IMR-90 (cell line): ENCODE results near the gene SLC35C1. TPM values are rescaled to one million over a fixed set of nuclear protein-coding genes. Genes with fewer than 3 reads are reported as not detected.

Experiments used
- ATAC-seq: fragments of 200-7000 bp; cut with Tn5 transposase; 2 replicates; pipeline ENCODE4 v1.9.1; 2020; ENCODE audit warnings: low read depth, mild to moderate bottlenecking, moderate library complexity
- BruUV-seq: library from RNA; stranded (reverse); fragments of 400-500 nt; replicated peaks from 2 replicates; lab custom pipeline; 2021; lab: Mats Ljungman, UMichigan
- CTCF ChIA-PET: fragments of 300-600 bp; formaldehyde crosslinking; extraction: SDS; loops from one replicate; lab custom pipeline; 2021; ENCODE audit warnings: antibody characterized with exemption; lab: Yijun Ruan, JAX
- POLR2A ChIA-PET: fragments of 300-600 bp; sonication (Branson Sonifier 250); formaldehyde crosslinking; loops from one replicate; lab custom pipeline; 2022; ENCODE audit warnings: antibody characterized with exemption; ENCODE audit not compliant: unreplicated experiment; lab: Charles Lee
- DNase-seq: peaks from one replicate; pipeline ENCODE4 v3.0.0; 2013
- H2AFZ ChIP-seq: replicated peaks from 2 replicates; pipeline ENCODE3; 2013; ENCODE audit warnings: low read length, mild to moderate bottlenecking; ENCODE audit not compliant: poor library complexity
- H2AK5ac ChIP-seq: 2 replicates; pipeline ENCODE4 v1.6.1; 2013; ENCODE audit warnings: low read depth, low read length, inconsistent platforms
- H2AK9ac ChIP-seq: replicated peaks from 2 replicates; pipeline ENCODE3; 2013; ENCODE audit warnings: mild to moderate bottlenecking, low read depth, low read length, moderate library complexity; ENCODE audit not compliant: poor library complexity
- H2BK120ac ChIP-seq: 2 replicates; pipeline ENCODE4 v1.6.1; 2013; ENCODE audit warnings: low read depth, low read length, inconsistent platforms
- H2BK15ac ChIP-seq: 3 replicates; pipeline ENCODE4 v1.6.1; 2013; ENCODE audit warnings: low read depth, low read length, inconsistent platforms
- H2BK20ac ChIP-seq: 2 replicates; pipeline ENCODE4 v1.6.1; 2013; ENCODE audit warnings: low read depth, mild to moderate bottlenecking, inconsistent platforms, low read length, moderate library complexity
- H2BK5ac ChIP-seq: 2 replicates; pipeline ENCODE4 v1.6.1; 2013; ENCODE audit warnings: mild to moderate bottlenecking, low read depth, low read length, inconsistent platforms; ENCODE audit not compliant: poor library complexity, severe bottlenecking
- H3K14ac ChIP-seq: replicated peaks from 2 replicates; pipeline ENCODE4 v1.6.1; 2013; ENCODE audit warnings: low read depth, low read length, inconsistent platforms
- H3K18ac ChIP-seq: 2 replicates; pipeline ENCODE4 v1.6.1; 2013; ENCODE audit warnings: low read depth, low read length, control low read depth
- H3K23ac ChIP-seq: 2 replicates; pipeline ENCODE4 v1.6.1; 2013; ENCODE audit warnings: low read depth, low read length, inconsistent platforms
- H3K27ac ChIP-seq: 2 replicates; pipeline ENCODE4 v1.5.1; 2013; ENCODE audit warnings: mild to moderate bottlenecking, control low read depth, low read length; ENCODE audit not compliant: insufficient read depth
- H3K27me3 ChIP-seq: 2 replicates; pipeline ENCODE4 v1.6.1; 2013; ENCODE audit warnings: low read length; ENCODE audit not compliant: control insufficient read depth, insufficient read depth
- H3K36me3 ChIP-seq: 2 replicates; pipeline ENCODE4 v1.6.1; 2013; ENCODE audit warnings: low read length, mixed read lengths; ENCODE audit not compliant: control insufficient read depth, insufficient read depth
- H3K4ac ChIP-seq: 2 replicates; pipeline ENCODE4 v1.6.1; 2013; ENCODE audit warnings: low read depth, low read length, inconsistent platforms
- H3K4me1 ChIP-seq: 2 replicates; pipeline ENCODE4 v1.6.1; 2013; ENCODE audit warnings: low read length, mixed read lengths; ENCODE audit not compliant: control insufficient read depth, insufficient read depth
- H3K4me2 ChIP-seq: 2 replicates; pipeline ENCODE4 v1.6.1; 2013; ENCODE audit warnings: low read depth, mild to moderate bottlenecking, control low read depth, low read length, moderate library complexity
- H3K4me3 ChIP-seq: 2 replicates; pipeline ENCODE4 v1.5.1; 2013; ENCODE audit warnings: low read depth, mild to moderate bottlenecking, control low read depth, low read length, moderate library complexity; ENCODE audit not compliant: insufficient read depth
- H3K56ac ChIP-seq: 2 replicates; pipeline ENCODE4 v1.6.1; 2013; ENCODE audit warnings: low read length, inconsistent platforms; ENCODE audit not compliant: insufficient read depth; ENCODE audit errors: extremely low read depth
- H3K79me1 ChIP-seq, 2 experiments: 2 replicates each; pipeline ENCODE4 v1.6.1; 2013; ENCODE audit warnings: low read length in 2 of 2, inconsistent platforms in 1 of 2, low read depth in 1 of 2
- H3K9ac ChIP-seq: 2 replicates; pipeline ENCODE4 v1.6.1; 2013; ENCODE audit warnings: low read depth, low read length, control low read depth
- H3K9me1 ChIP-seq: 2 replicates; pipeline ENCODE4 v1.6.1; 2013; ENCODE audit warnings: low read length, inconsistent platforms; ENCODE audit not compliant: insufficient read depth
- H3K9me3 ChIP-seq: 2 replicates; pipeline ENCODE4 v1.6.1; 2013; ENCODE audit warnings: low read length; ENCODE audit not compliant: control insufficient read depth, insufficient read depth
- H4K20me1 ChIP-seq: 2 replicates; pipeline ENCODE4 v1.6.1; 2013; ENCODE audit warnings: low read length, inconsistent platforms; ENCODE audit not compliant: insufficient read depth
- H4K5ac ChIP-seq: 2 replicates; pipeline ENCODE4 v1.6.1; 2013; ENCODE audit warnings: mild to moderate bottlenecking, low read depth, low read length, control low read depth
- H4K8ac ChIP-seq, 2 experiments: 2 replicates each; pipeline ENCODE4 v1.6.1; 2013; ENCODE audit warnings: low read depth in 2 of 2, low read length in 2 of 2, control low read depth in 1 of 2, inconsistent platforms in 1 of 2
- H4K91ac ChIP-seq: 2 replicates; pipeline ENCODE4 v1.6.1; 2013; ENCODE audit warnings: low read depth, low read length, inconsistent platforms; ENCODE audit not compliant: insufficient read depth
- BHLHE40 ChIP-seq: fragments of 150-350 bp; IDR thresholded peaks from 2 replicates; pipeline ENCODE4 v1.6.1; 2016; ENCODE audit warnings: mild to moderate bottlenecking, low read depth, low read length
- CEBPB ChIP-seq: IDR thresholded peaks from 2 replicates; pipeline ENCODE4 v1.6.1; 2012; ENCODE audit warnings: low read depth, low read length, improper control_type of control experiment
- CHD1 ChIP-seq: IDR thresholded peaks from 2 replicates; pipeline ENCODE4 v1.6.1; 2012; ENCODE audit warnings: low read depth, low read length, improper control_type of control experiment
- MAFK ChIP-seq: IDR thresholded peaks from 2 replicates; pipeline ENCODE4 v1.6.1; 2012; ENCODE audit warnings: low read depth, low read length, improper control_type of control experiment
- MAZ ChIP-seq: IDR thresholded peaks from 2 replicates; pipeline ENCODE4 v1.6.1; 2012; ENCODE audit warnings: low read depth, mild to moderate bottlenecking, low read length, improper control_type of control experiment, moderate library complexity, borderline replicate concordance
- NFE2L2 ChIP-seq: fragments of 150-350 bp; IDR thresholded peaks from 2 replicates; pipeline ENCODE4 v1.6.1; 2016; ENCODE audit warnings: low read depth, mild to moderate bottlenecking, low read length
- RAD21 ChIP-seq: IDR thresholded peaks from 2 replicates; pipeline ENCODE4 v1.6.1; 2012; ENCODE audit warnings: low read length, improper control_type of control experiment
- RCOR1 ChIP-seq: IDR thresholded peaks from 2 replicates; pipeline ENCODE4 v1.6.1; 2012; ENCODE audit warnings: mild to moderate bottlenecking, low read length, improper control_type of control experiment; ENCODE audit not compliant: insufficient replicate concordance
- RFX5 ChIP-seq: IDR thresholded peaks from 2 replicates; pipeline ENCODE4 v1.8.0; 2012; ENCODE audit warnings: low read depth, mild to moderate bottlenecking, low read length, moderate library complexity
- SMC3 ChIP-seq: fragments of 150-350 bp; IDR thresholded peaks from 2 replicates; pipeline ENCODE4 v1.6.1; 2016; ENCODE audit warnings: low read depth, mild to moderate bottlenecking, antibody characterized with exemption, low read length, moderate library complexity
- WGBS, 2 experiments: methylation state at CpG; one replicate each; pipeline versions ENCODE4 v1.1.5 to v1.1.7; 2013; ENCODE audit warnings: missing lambda C conversion rate in 2 of 2; ENCODE audit not compliant: insufficient read length in 1 of 2; ENCODE audit errors: extremely low coverage in 2 of 2; 5-methylcytosine and 5-hydroxymethylcytosine counted together
- dilution Hi-C: fragments of 300-500 bp; cut with HindIII; formaldehyde crosslinking; loops from one replicate; pipeline ENCODE4 v1.14.3; 2018; ENCODE audit warnings: low sequenced_read_pairs; ENCODE audit not compliant: unreplicated experiment
- in situ Hi-C: fragments of 300-500 bp; cut with MboI; formaldehyde crosslinking; loops from 3 replicates; pipeline ENCODE4 v1.14.3; 2019; ENCODE audit warnings: low sequenced_read_pairs, inconsistent platforms, mixed read lengths
- intact Hi-C: fragments of 100-400 bp; cut with micrococcal nuclease; formaldehyde crosslinking; loops from 2 replicates; pipeline ENCODE4 v1.10.0; 2022
- polyA plus RNA-seq, 3 experiments: library from polyadenylated mRNA; depleted of rRNA; stranded (reverse); fragments of >200 nt; gene quantifications; 2 replicates each; pipeline ENCODE4 v1.2.3, GENCODE V29; 2012; ENCODE audit warnings: low replicate concordance in 1 of 3
- total RNA-seq: library from RNA; depleted of rRNA; stranded (reverse); fragments of >200 nt; gene quantifications from 2 replicates; pipeline ENCODE4 v1.2.3, GENCODE V29; 2012
- TF ChIP-seq, protein P1 (sequence below): conservative IDR thresholded peaks from 2 replicates; pipeline ENCODE4 v1.5.1; 2012; ENCODE audit warnings: mild to moderate bottlenecking, low read depth, low read length, improper control_type of control experiment

Gene SLC35C1
- total and polyA plus RNA-seq, 2 of the 4 experiments (the other 2 are of a cell fraction): 4.3 to 27.1 TPM

DNA sequence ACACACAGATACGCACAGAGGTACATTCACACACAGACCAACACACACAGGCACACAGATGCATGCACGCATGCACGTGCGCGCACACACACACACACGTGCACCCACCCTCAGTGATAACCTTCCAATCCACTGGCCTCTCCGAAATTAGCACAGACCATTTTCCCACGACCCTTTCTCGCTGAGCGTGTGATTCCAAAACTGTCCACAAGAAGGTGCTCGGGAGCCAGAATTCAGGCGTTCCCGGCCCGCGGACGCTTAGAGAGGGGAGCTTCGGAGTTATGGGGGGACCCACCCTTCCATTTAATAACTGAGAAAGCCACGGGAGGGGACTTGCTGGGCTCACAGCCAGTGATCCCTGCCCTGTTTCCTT, 33.8 kb upstream of the SLC35C1 start:
- WGBS, 2 experiments: no CpG with 5 or more reads among the region's 18 CpGs
- ATAC-seq (peak; percentile 85), DNase-seq (peak; percentile 38)
- H2AFZ ChIP-seq: peak overlapping the region; percentile 96
- no peak overlapping the region for H4K8ac ChIP-seq
- H4K91ac ChIP-seq: no peak overlapping the region
- TF ChIP-seq, protein P1, sequence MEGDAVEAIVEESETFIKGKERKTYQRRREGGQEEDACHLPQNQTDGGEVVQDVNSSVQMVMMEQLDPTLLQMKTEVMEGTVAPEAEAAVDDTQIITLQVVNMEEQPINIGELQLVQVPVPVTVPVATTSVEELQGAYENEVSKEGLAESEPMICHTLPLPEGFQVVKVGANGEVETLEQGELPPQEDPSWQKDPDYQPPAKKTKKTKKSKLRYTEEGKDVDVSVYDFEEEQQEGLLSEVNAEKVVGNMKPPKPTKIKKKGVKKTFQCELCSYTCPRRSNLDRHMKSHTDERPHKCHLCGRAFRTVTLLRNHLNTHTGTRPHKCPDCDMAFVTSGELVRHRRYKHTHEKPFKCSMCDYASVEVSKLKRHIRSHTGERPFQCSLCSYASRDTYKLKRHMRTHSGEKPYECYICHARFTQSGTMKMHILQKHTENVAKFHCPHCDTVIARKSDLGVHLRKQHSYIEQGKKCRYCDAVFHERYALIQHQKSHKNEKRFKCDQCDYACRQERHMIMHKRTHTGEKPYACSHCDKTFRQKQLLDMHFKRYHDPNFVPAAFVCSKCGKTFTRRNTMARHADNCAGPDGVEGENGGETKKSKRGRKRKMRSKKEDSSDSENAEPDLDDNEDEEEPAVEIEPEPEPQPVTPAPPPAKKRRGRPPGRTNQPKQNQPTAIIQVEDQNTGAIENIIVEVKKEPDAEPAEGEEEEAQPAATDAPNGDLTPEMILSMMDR: peak; percentile 69
- no peak for TF ChIP-seq RCOR1
- no peak for TF ChIP-seq CHD1
- peak; percentile 33; the same call in 1 of the 2 replicates for TF ChIP-seq SMC3
- no peak for TF ChIP-seq RFX5
- no peak for TF ChIP-seq NFE2L2
- TF ChIP-seq CEBPB: no peak
- 0 out of 2 replicates have a peak, but pooled peaks have one; percentile 4 for TF ChIP-seq MAFK
- peak; percentile 44 for TF ChIP-seq RAD21
- TF ChIP-seq BHLHE40: peak; percentile 84
- 0 out of 2 replicates have a peak, but pooled peaks have one; percentile 32 for TF ChIP-seq MAZ
- no peaks in the 10 kb centered on the region; the same call in 1 of the 2 replicates for H3K9me1 ChIP-seq
- no peak overlapping the region for H2BK5ac ChIP-seq
- no peak overlapping the region for H2BK15ac ChIP-seq
- intact Hi-C loops (loop anchor here (1.0 kb wide), 1 partner anchor 400 kb away; no protein-coding TSS in a partner anchor), in situ Hi-C loops (loop anchor here (10.0 kb wide), 1 partner anchor 396 kb away; no protein-coding TSS in a partner anchor), dilution Hi-C loops (no loop called here)
- no peaks in the 10 kb centered on the region for H3K4me1 ChIP-seq
- no peak overlapping the region for H4K5ac ChIP-seq
- no peak overlapping the region for H3K23ac ChIP-seq
- POLR2A ChIA-PET: no interaction called here
- CTCF ChIA-PET: interaction anchor here (0.7 to 1.9 kb wide), 21 partner anchors 9 to 1045 kb away, joined by 3 to 17 read pairs (median 4); no protein-coding TSS in a partner anchor
- peaks cover 25% of the 10 kb centered on the region for H3K27me3 ChIP-seq
- H3K79me1 ChIP-seq: no peaks in the 10 kb centered on the region
- no peak overlapping the region for H3K4ac ChIP-seq
- H3K27ac ChIP-seq: no peak overlapping the region
- no peaks in the 10 kb centered on the region for H3K9me3 ChIP-seq
- no TSS peak for BruUV-seq
- no peak overlapping the region for H2BK20ac ChIP-seq
- H3K18ac ChIP-seq: no peak overlapping the region
- H3K4me3 ChIP-seq: peak overlapping the region; percentile 47
- H3K36me3 ChIP-seq: no peaks in the 10 kb centered on the region
- H4K20me1 ChIP-seq: no peaks in the 10 kb centered on the region
- no peak overlapping the region for H2BK120ac ChIP-seq
- H3K56ac ChIP-seq: no peak overlapping the region
- H3K9ac ChIP-seq: peak overlapping the region; percentile 56; the same call in 1 of the 2 replicates
- peak overlapping the region; percentile 71 for H3K4me2 ChIP-seq
- H2AK9ac ChIP-seq: peak overlapping the region; percentile 57
- H2AK5ac ChIP-seq: no peak overlapping the region
- no peak overlapping the region for H3K14ac ChIP-seq
